HCT116 (cell line): ENCODE data around the gene PHGDH.

Experiments used
- CEBPB ChIP-seq: IDR thresholded peaks from 2 replicates; pipeline ENCODE4 v1.6.1; 2012; ENCODE audit warnings: low read depth
- EGR1 ChIP-seq: IDR thresholded peaks from 2 replicates; pipeline ENCODE4 v1.6.1; 2012; ENCODE audit warnings: low read depth
- POLR2AphosphoS5 ChIP-seq: IDR thresholded peaks from 2 replicates; pipeline ENCODE4 v1.6.1; 2011; ENCODE audit warnings: mild to moderate bottlenecking, low read depth, low read length, moderate library complexity
- ZFX ChIP-seq: fragments of 450-650 bp; IDR thresholded peaks from 2 replicates; pipeline ENCODE4 v1.6.1; 2017
- TF ChIP-seq, protein P1 (sequence below), 3 experiments: fragments of 200-600 bp in 1 of 3; sonication (generic) in 1 of 3; IDR thresholded peaks in 2 of 3; conservative IDR thresholded peaks in 1 of 3; 2 replicates each; pipeline ENCODE4 v1.5.1; 2012 to 2017; ENCODE audit warnings: low read depth in 2 of 3, low read length in 2 of 3, antibody characterized with exemption in 1 of 3, borderline replicate concordance in 1 of 3, control low read depth in 1 of 3, mild to moderate bottlenecking in 1 of 3, mixed read lengths in 1 of 3, mixed run types in 1 of 3, moderate library complexity in 1 of 3; ENCODE audit not compliant: insufficient read depth in 1 of 3

DNA sequence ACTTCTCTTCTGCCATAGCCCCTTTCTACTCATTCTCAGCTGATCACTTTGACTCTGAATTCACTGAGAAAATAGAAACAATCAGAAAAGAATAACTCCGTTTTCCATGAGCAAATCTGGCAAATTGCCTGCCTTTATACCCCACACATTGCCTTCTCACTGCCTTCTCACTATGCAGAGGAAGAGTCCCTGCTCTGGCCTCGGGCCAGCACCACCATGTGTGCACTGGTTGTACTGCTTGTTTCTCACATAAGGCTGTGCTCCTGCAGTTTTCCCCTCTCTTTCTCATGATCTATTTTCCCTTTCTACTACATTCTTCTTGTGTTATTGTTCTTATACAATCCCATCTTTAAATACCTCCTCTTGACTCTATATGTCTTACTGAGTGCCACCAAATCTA, 59.3 kb downstream of the PHGDH start:
- TF ChIP-seq ZFX (no peak), EGR1 (no peak), POLR2AphosphoS5 (no peak), CEBPB (no peak)
- TF ChIP-seq, protein P1, sequence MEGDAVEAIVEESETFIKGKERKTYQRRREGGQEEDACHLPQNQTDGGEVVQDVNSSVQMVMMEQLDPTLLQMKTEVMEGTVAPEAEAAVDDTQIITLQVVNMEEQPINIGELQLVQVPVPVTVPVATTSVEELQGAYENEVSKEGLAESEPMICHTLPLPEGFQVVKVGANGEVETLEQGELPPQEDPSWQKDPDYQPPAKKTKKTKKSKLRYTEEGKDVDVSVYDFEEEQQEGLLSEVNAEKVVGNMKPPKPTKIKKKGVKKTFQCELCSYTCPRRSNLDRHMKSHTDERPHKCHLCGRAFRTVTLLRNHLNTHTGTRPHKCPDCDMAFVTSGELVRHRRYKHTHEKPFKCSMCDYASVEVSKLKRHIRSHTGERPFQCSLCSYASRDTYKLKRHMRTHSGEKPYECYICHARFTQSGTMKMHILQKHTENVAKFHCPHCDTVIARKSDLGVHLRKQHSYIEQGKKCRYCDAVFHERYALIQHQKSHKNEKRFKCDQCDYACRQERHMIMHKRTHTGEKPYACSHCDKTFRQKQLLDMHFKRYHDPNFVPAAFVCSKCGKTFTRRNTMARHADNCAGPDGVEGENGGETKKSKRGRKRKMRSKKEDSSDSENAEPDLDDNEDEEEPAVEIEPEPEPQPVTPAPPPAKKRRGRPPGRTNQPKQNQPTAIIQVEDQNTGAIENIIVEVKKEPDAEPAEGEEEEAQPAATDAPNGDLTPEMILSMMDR (IDR thresholded peaks at IDR 0.05 in 2 of 3, conservative IDR thresholded peaks at IDR 0.05 in 1 of 3; ENCODE audit: borderline replicate concordance in 1 of 3, insufficient read depth in 1 of 3, low read depth in 2 of 3, low read length in 2 of 3) = no peak
